ENCODE data around the gene ACSF2.

- no peak for TF ChIP-seq POLR2AphosphoS5 (IDR thresholded peaks at IDR 0.05; ENCODE audit: borderline replicate concordance, low read depth, low read length)
- TF ChIP-seq EZH2 (IDR thresholded peaks at IDR 0.05), result no peak
- no peak for TF ChIP-seq FOXP2 (optimal IDR thresholded peaks at IDR 0.05; ENCODE audit: control extremely low read depth, extremely low read length, insufficient read depth)
Observed at GRCh38 chr17:50424246-50424995, 1.6 kb upstream of the ACSF2 start.

All from SK-N-MC (cell line).